Measurements from ENCODE around the gene COL23A1.
"Not testable (repeated sequence)": the region's sequence is repeated elsewhere in the genome, so short reads cannot be mapped to it uniquely, and the experiment has no call there.

The COL23A1 gene

GRCh38 chr5:178240341-178240741, 349.9 kb downstream of the COL23A1 start:
- H3K4me3 ChIP-seq (replicated peaks; ENCODE audit: low read depth, low read length): no peak overlapping the region
- DNase-seq (ENCODE audit: extremely low read depth, low read depth): no peak
- TF ChIP-seq CTCF (IDR thresholded peaks at IDR 0.05; ENCODE audit: low read depth, low read length, missing control alignments): no peak

GRCh38 chr5:178239626-178240301, 350.4 kb downstream of the COL23A1 start:
- H3K4me3 ChIP-seq (replicated peaks; ENCODE audit: low read depth, low read length); DNase-seq (ENCODE audit: extremely low read depth, low read depth): not testable (repeated sequence)

GRCh38 chr5:178238711-178239592, 351.2 kb downstream of the COL23A1 start:
- no peak for DNase-seq (ENCODE audit: extremely low read depth, low read depth)
- no peak overlapping the region for H3K4me3 ChIP-seq (replicated peaks; ENCODE audit: low read depth, low read length)
- no peak for TF ChIP-seq CTCF (IDR thresholded peaks at IDR 0.05; ENCODE audit: low read depth, low read length, missing control alignments)

GRCh38 chr5:178238313-178238635, 351.9 kb downstream of the COL23A1 start:
- H3K4me3 ChIP-seq (replicated peaks; ENCODE audit: low read depth, low read length): no peak overlapping the region
- no peak for DNase-seq (ENCODE audit: extremely low read depth, low read depth)
- no peak for TF ChIP-seq CTCF (IDR thresholded peaks at IDR 0.05; ENCODE audit: low read depth, low read length, missing control alignments)

- no peak for TF ChIP-seq CTCF (IDR thresholded peaks at IDR 0.05; ENCODE audit: low read depth, low read length, missing control alignments)
- no peak for DNase-seq (ENCODE audit: extremely low read depth, low read depth)
- H3K4me3 ChIP-seq (replicated peaks; ENCODE audit: low read depth, low read length): no peak overlapping the region
These were observed 352.5 kb downstream of the COL23A1 start for GRCh38 chr5:178237431-178238312.

- TF ChIP-seq CTCF (IDR thresholded peaks at IDR 0.05; ENCODE audit: low read depth, low read length, missing control alignments): no peak
- DNase-seq (ENCODE audit: extremely low read depth, low read depth): no peak
- H3K4me3 ChIP-seq (replicated peaks; ENCODE audit: low read depth, low read length): no peak overlapping the region
These were observed 353.5 kb downstream of the COL23A1 start for GRCh38 chr5:178236679-178237078.

- no peak for TF ChIP-seq CTCF (IDR thresholded peaks at IDR 0.05; ENCODE audit: low read depth, low read length, missing control alignments)
- H3K4me3 ChIP-seq (replicated peaks; ENCODE audit: low read depth, low read length): no peak overlapping the region
- DNase-seq (ENCODE audit: extremely low read depth, low read depth): no peak
These were observed 354.1 kb downstream of the COL23A1 start for GRCh38 chr5:178236126-178236525.
